K562 (cell line): ENCODE data around the gene TNIK.

Experiments
- ESRRB ChIP-seq: fragments of 250-450 bp; sonication (Bioruptor Pico); IDR thresholded peaks from 2 replicates; pipeline ENCODE4 v1.5.0; 2020; ENCODE audit warnings: mild to moderate bottlenecking, moderate library complexity, borderline replicate concordance
- MAFK ChIP-seq: IDR thresholded peaks from 2 replicates; pipeline ENCODE4 v1.6.1; 2011; ENCODE audit warnings: low read length, improper control_type of control experiment
- NFIC ChIP-seq: fragments of 450-650 bp; IDR thresholded peaks from 2 replicates; pipeline ENCODE4 v1.6.1; 2017; ENCODE audit warnings: mild to moderate bottlenecking, inconsistent platforms
- SMARCC2 ChIP-seq: fragments of 450-650 bp; IDR thresholded peaks from 2 replicates; pipeline ENCODE4 v1.6.1; 2017; ENCODE audit warnings: antibody characterized with exemption, moderate library complexity, mild to moderate bottlenecking, low read depth
- TF ChIP-seq, protein P1 (sequence below), 2 experiments: fragments of 450-650 bp in 1 of 2; sonication (generic) in 1 of 2; formaldehyde crosslinking in 1 of 2; IDR thresholded peaks in 1 of 2; conservative IDR thresholded peaks in 1 of 2; 2 replicates each; pipeline versions ENCODE4 v1.6.1 to v1.8.1; 2016 to 2023; ENCODE audit warnings: mild to moderate bottlenecking in 2 of 2, moderate library complexity in 2 of 2, inconsistent platforms in 1 of 2, missing genetic modification reagents in 1 of 2
- TF ChIP-seq, protein P2 (sequence below): sonication (generic); formaldehyde crosslinking; IDR thresholded peaks from 2 replicates; pipeline ENCODE4 v1.9.0; 2022; ENCODE audit warnings: mild to moderate bottlenecking, missing genetic modification reagents
- TF ChIP-seq, protein P3 (sequence below), 3 experiments: IDR thresholded peaks in 2 of 3; conservative IDR thresholded peaks in 1 of 3; 2 replicates each; pipeline ENCODE4 v1.5.1; 2011 to 2012; ENCODE audit warnings: low read length in 3 of 3, mild to moderate bottlenecking in 3 of 3, control low read depth in 2 of 3, improper control_type of control experiment in 1 of 3, inconsistent platforms in 1 of 3, low read depth in 1 of 3, mixed read lengths in 1 of 3, moderate library complexity in 1 of 3; ENCODE audit not compliant: insufficient read depth in 2 of 3
- TF ChIP-seq, protein P4 (sequence below), 2 experiments: fragments of 450-650 bp in 1 of 2; IDR thresholded peaks; 2 replicates each; pipeline ENCODE4 v1.6.1; 2011 to 2017; ENCODE audit warnings: low read depth in 2 of 2, antibody characterized with exemption in 1 of 2, borderline replicate concordance in 1 of 2, low read length in 1 of 2, mild to moderate bottlenecking in 1 of 2, mixed read lengths in 1 of 2; ENCODE audit not compliant: control insufficient read depth in 1 of 2

DNA sequence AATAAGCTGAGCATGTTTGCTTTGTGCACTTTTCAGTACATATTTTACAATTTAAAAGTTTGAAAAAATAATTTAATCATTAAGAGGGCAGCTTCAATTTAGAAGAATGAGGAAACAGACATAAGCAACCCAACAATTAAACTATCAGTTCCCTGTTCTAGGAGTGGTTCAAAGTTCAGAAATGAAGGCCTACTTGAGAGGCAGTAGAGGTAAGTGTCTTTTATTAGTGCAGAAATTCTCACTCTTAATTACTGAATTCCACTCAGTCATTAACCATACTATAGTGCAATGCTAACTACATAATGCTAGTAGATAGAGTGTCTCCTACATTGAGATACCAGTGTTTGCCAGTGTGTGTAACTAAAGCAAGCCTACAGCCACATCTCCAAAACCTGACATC, 73.1 kb downstream of the TNIK start:
- TF ChIP-seq SMARCC2 (no peak), NFIC (no peak), ESRRB (CRISPR knock-in tag) (no peak), MAFK (no peak)
- TF ChIP-seq, protein P1, sequence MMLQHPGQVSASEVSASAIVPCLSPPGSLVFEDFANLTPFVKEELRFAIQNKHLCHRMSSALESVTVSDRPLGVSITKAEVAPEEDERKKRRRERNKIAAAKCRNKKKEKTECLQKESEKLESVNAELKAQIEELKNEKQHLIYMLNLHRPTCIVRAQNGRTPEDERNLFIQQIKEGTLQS (IDR thresholded peaks at IDR 0.05) = no peak
- TF ChIP-seq, protein P1 (CRISPR knock-in tag; conservative IDR thresholded peaks at IDR 0.05) = no peak
- TF ChIP-seq, protein P2, sequence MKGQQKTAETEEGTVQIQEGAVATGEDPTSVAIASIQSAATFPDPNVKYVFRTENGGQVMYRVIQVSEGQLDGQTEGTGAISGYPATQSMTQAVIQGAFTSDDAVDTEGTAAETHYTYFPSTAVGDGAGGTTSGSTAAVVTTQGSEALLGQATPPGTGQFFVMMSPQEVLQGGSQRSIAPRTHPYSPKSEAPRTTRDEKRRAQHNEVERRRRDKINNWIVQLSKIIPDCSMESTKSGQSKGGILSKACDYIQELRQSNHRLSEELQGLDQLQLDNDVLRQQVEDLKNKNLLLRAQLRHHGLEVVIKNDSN (CRISPR knock-in tag) = no peak
- TF ChIP-seq, protein P3, sequence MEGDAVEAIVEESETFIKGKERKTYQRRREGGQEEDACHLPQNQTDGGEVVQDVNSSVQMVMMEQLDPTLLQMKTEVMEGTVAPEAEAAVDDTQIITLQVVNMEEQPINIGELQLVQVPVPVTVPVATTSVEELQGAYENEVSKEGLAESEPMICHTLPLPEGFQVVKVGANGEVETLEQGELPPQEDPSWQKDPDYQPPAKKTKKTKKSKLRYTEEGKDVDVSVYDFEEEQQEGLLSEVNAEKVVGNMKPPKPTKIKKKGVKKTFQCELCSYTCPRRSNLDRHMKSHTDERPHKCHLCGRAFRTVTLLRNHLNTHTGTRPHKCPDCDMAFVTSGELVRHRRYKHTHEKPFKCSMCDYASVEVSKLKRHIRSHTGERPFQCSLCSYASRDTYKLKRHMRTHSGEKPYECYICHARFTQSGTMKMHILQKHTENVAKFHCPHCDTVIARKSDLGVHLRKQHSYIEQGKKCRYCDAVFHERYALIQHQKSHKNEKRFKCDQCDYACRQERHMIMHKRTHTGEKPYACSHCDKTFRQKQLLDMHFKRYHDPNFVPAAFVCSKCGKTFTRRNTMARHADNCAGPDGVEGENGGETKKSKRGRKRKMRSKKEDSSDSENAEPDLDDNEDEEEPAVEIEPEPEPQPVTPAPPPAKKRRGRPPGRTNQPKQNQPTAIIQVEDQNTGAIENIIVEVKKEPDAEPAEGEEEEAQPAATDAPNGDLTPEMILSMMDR (IDR thresholded peaks at IDR 0.05 in 2 of 3, conservative IDR thresholded peaks at IDR 0.05 in 1 of 3; ENCODE audit: insufficient read depth in 2 of 3, low read depth in 1 of 3, low read length in 3 of 3) = no peak
- TF ChIP-seq, protein P4, sequence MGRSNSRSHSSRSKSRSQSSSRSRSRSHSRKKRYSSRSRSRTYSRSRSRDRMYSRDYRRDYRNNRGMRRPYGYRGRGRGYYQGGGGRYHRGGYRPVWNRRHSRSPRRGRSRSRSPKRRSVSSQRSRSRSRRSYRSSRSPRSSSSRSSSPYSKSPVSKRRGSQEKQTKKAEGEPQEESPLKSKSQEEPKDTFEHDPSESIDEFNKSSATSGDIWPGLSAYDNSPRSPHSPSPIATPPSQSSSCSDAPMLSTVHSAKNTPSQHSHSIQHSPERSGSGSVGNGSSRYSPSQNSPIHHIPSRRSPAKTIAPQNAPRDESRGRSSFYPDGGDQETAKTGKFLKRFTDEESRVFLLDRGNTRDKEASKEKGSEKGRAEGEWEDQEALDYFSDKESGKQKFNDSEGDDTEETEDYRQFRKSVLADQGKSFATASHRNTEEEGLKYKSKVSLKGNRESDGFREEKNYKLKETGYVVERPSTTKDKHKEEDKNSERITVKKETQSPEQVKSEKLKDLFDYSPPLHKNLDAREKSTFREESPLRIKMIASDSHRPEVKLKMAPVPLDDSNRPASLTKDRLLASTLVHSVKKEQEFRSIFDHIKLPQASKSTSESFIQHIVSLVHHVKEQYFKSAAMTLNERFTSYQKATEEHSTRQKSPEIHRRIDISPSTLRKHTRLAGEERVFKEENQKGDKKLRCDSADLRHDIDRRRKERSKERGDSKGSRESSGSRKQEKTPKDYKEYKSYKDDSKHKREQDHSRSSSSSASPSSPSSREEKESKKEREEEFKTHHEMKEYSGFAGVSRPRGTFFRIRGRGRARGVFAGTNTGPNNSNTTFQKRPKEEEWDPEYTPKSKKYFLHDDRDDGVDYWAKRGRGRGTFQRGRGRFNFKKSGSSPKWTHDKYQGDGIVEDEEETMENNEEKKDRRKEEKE (IDR thresholded peaks at IDR 0.05; ENCODE audit: borderline replicate concordance in 1 of 2, control insufficient read depth in 1 of 2, low read depth in 2 of 2, low read length in 1 of 2) = no peak
